A673 (cell line): Measurements from ENCODE around the gene KRT86. TPM values are rescaled to one million over a fixed set of nuclear protein-coding genes. Genes with fewer than 3 reads are reported as not detected.

ENCODE experiments used
- BruUV-seq: library from RNA; stranded (reverse); fragments of 400-500 nt; replicated peaks from 2 replicates; lab custom pipeline; 2021; lab: Mats Ljungman, UMichigan
- CTCF ChIA-PET: fragments of 300-600 bp; sonication (Branson Sonifier 250); formaldehyde crosslinking; loops from one replicate; lab custom pipeline; 2022; ENCODE audit warnings: antibody characterized with exemption; lab: Charles Lee
- POLR2A ChIA-PET: fragments of 300-600 bp; sonication (Branson Sonifier 250); formaldehyde crosslinking; loops from one replicate; lab custom pipeline; 2022; ENCODE audit warnings: antibody characterized with exemption; ENCODE audit not compliant: low non-redundant PET; lab: Charles Lee
- DNase-seq: peaks from one replicate; pipeline ENCODE4 v3.0.0-alpha.2; 2015; ENCODE audit warnings: low spot score
- H3K27ac ChIP-seq: fragments of 200-600 bp; sonication (generic); 2 replicates; pipeline ENCODE4 v1.5.1; 2016; ENCODE audit warnings: mixed run types, low read depth, mild to moderate bottlenecking, mixed read lengths, antibody characterized with exemption, low read length; ENCODE audit not compliant: poor library complexity, severe bottlenecking
- H3K27me3 ChIP-seq: fragments of 200-600 bp; sonication (generic); replicated peaks from 2 replicates; pipeline ENCODE4 v1.6.1; 2017; ENCODE audit warnings: mixed run types, low read depth, mild to moderate bottlenecking, mixed read lengths, antibody characterized with exemption, low read length; ENCODE audit not compliant: insufficient read depth, poor library complexity
- H3K36me3 ChIP-seq: fragments of 200-600 bp; sonication (generic); 2 replicates; pipeline ENCODE4 v1.6.1; 2016; ENCODE audit warnings: mixed run types, mild to moderate bottlenecking, mixed read lengths, antibody characterized with exemption, low read length; ENCODE audit not compliant: insufficient read depth, poor library complexity, severe bottlenecking
- H3K4me1 ChIP-seq: fragments of 200-600 bp; sonication (generic); 2 replicates; pipeline ENCODE4 v1.6.1; 2017; ENCODE audit warnings: mixed run types, mild to moderate bottlenecking, mixed read lengths, antibody characterized with exemption, low read length; ENCODE audit not compliant: insufficient read depth, poor library complexity, severe bottlenecking
- H3K4me3 ChIP-seq: fragments of 200-600 bp; sonication (generic); 2 replicates; pipeline ENCODE4 v1.5.1; 2016; ENCODE audit warnings: low read depth, mixed run types, mild to moderate bottlenecking, mixed read lengths, low read length; ENCODE audit not compliant: poor library complexity, severe bottlenecking
- H3K9me3 ChIP-seq: fragments of 200-600 bp; sonication (generic); 2 replicates; pipeline ENCODE4 v1.6.1; 2016; ENCODE audit warnings: mixed run types, low read depth, mild to moderate bottlenecking, mixed read lengths, antibody characterized with exemption, low read length; ENCODE audit not compliant: poor library complexity, severe bottlenecking
- CTCF ChIP-seq: fragments of 300-800, 200-600 bp; sonication (generic); conservative IDR thresholded peaks from 2 replicates; pipeline ENCODE4 v1.5.1; 2017; ENCODE audit warnings: low read depth, mild to moderate bottlenecking, antibody characterized with exemption, low read length, moderate library complexity, mixed read lengths
- EZH2 ChIP-seq: fragments of 200-600 bp; sonication (generic); IDR thresholded peaks from 2 replicates; pipeline ENCODE4 v1.6.1; 2017; ENCODE audit warnings: borderline replicate concordance, low read depth, mild to moderate bottlenecking, mixed read lengths, antibody characterized with exemption, low read length; ENCODE audit not compliant: poor library complexity, severe bottlenecking
- intact Hi-C: fragments of 100-400 bp; cut with micrococcal nuclease; formaldehyde crosslinking; loops from one replicate; pipeline ENCODE4 v1.10.0; 2022; ENCODE audit not compliant: unreplicated experiment
- total RNA-seq: library from RNA; stranded (reverse); gene quantifications from 2 replicates; pipeline ENCODE4 v1.2.3, GENCODE V29; 2021

Gene KRT86
- total RNA-seq, 1 experiment from 2014 or later, result not detected

- intact Hi-C loops, result no loop called here
- BruUV-seq, result no TSS peak
- Histone ChIP-seq H3K27ac (no peak overlapping the region), H3K36me3 (no peaks in the 10 kb centered on the region), H3K27me3 (peaks cover 21% of the 10 kb centered on the region), H3K4me3 (no peak overlapping the region), H3K4me1 (no peaks in the 10 kb centered on the region), H3K9me3 (no peaks in the 10 kb centered on the region)
- CTCF ChIA-PET, result no interaction called here
- POLR2A ChIA-PET, result no interaction called here
- DNase-seq, result no peak
- no peak for TF ChIP-seq EZH2
- peak; percentile 36 for TF ChIP-seq CTCF
These were observed 31.7 kb downstream of the KRT86 start for GRCh38 chr12:52305921-52306705.

DNA sequence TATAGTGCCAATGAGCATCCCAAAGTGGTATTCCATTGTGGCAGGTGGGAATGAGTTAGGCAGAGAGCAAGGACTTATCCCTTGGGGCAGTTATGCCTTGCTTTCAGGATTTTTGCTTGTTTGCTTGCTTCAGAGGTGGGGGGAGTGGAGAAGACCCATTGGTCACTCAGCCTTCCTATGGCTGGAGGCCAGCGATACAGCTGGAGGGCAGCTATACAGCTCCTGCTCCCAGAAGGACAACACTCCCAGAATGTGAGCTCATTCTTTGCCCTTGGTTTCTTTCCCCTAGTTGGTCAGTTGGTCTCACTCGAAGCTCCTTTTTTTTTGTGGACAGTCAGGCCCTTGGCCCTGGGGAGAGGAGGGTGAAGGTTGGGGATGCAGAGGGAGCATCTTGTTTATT, 32.3 kb downstream of the KRT86 start:
- no peak for DNase-seq
- H3K9me3 ChIP-seq, result no peaks in the 10 kb centered on the region
- H3K27ac ChIP-seq, result no peak overlapping the region
- H3K36me3 ChIP-seq, result no peaks in the 10 kb centered on the region
- no peaks in the 10 kb centered on the region for H3K4me1 ChIP-seq
- intact Hi-C loops, result no loop called here
- BruUV-seq, result no TSS peak
- peaks cover 24% of the 10 kb centered on the region for H3K27me3 ChIP-seq
- POLR2A ChIA-PET, result no interaction called here
- no peak overlapping the region for H3K4me3 ChIP-seq
- CTCF ChIA-PET, result no interaction called here
- TF ChIP-seq CTCF, result no peak
- no peak for TF ChIP-seq EZH2

DNA sequence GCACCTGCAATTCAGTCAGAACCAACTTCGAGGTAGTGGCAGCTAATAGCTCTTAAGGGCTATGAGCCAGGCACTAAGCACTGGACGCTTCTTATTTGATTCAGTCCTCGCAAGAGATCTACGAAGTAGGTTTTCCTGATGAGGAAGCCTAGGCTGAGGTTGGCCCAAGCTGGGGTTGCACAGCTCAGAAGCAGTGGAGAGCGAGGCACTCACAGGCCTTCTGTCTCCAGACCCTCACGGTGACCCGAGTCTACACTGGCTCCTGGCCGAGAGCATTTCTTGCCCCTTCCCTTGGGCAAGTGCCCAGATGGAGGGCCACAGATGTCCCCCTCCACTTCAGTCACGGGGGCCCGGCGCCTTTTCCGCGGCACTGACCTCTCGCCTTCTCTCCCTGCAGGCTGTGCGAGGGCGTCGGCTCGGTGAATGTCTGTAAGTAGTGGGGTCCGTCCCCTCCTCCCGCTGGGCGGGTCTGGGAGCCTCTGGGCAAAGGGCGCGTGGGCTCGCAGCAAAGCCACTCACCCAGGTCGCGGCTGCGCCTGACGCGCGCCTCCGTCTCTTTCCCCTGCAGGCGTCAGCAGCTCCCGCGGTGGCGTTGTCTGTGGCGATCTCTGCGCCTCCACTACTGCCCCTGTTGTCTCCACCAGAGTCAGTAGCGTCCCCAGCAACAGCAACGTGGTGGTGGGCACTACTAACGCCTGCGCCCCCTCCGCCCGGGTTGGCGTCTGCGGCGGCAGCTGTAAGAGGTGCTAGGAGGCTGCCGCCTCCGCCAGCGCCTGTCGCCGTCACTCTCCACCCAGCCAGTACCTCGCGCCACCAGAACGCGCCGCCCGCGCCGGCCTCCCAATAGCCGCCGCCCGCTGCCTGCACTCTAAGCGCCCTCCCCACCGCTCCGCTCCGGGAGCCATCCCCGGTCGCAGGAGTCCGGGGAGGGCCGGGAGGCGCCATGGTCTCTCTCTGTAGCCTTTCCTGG, 33.7 kb downstream of the KRT86 start:
- intact Hi-C loops, result no loop called here
- Histone ChIP-seq H3K9me3 (no peaks in the 10 kb centered on the region), H3K4me1 (no peaks in the 10 kb centered on the region), H3K4me3 (peak overlapping the region; percentile 42), H3K27ac (no peak overlapping the region), H3K36me3 (no peaks in the 10 kb centered on the region), H3K27me3 (peaks cover 26% of the 10 kb centered on the region)
- ChIA-PET CTCF (no interaction called here), POLR2A (no interaction called here)
- BruUV-seq, result no TSS peak
- DNase-seq, result peak; percentile 56
- TF ChIP-seq EZH2, result no peak
- TF ChIP-seq CTCF, result peak; percentile 23; the same call in 1 of the 2 replicates
